ENCODE data around the gene LRIT3.

LRIT3 gene, protein sequence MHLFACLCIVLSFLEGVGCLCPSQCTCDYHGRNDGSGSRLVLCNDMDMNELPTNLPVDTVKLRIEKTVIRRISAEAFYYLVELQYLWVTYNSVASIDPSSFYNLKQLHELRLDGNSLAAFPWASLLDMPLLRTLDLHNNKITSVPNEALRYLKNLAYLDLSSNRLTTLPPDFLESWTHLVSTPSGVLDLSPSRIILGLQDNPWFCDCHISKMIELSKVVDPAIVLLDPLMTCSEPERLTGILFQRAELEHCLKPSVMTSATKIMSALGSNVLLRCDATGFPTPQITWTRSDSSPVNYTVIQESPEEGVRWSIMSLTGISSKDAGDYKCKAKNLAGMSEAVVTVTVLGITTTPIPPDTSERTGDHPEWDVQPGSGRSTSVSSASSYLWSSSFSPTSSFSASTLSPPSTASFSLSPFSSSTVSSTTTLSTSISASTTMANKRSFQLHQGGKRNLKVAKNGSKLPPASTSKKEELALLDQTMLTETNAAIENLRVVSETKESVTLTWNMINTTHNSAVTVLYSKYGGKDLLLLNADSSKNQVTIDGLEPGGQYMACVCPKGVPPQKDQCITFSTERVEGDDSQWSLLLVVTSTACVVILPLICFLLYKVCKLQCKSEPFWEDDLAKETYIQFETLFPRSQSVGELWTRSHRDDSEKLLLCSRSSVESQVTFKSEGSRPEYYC

DNA sequence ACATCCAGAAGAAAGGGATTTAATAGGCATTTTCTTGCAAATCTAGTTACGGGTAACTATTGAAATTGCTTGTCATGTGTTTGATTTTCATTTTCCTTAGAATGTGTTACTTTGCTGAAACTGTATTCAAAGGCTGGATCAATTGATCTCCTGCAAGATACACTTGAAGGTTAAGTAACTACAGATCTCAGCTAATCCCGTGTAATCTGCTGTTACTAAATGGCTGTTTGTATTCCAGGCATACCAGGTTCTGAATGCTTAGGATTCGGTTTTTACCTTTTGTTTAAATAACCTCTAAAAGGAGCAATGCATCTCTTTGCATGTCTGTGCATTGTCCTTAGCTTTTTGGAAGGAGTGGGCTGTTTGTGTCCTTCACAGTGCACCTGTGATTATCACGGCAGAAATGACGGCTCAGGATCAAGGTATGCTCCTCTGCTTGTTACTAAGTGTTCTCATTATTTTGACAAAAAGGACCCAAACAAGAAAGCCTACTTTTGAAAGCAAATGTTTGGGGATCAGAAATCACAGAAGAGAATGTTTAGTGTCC, at the start of gene LRIT3:
TSS of gene LRIT3 (plus strand) at position 212 of the 547 bp plus-strand sequence. CDS start at position 307, 95 bp downstream.
- DNase-seq (ENCODE audit: low read depth): no peak

DNA sequence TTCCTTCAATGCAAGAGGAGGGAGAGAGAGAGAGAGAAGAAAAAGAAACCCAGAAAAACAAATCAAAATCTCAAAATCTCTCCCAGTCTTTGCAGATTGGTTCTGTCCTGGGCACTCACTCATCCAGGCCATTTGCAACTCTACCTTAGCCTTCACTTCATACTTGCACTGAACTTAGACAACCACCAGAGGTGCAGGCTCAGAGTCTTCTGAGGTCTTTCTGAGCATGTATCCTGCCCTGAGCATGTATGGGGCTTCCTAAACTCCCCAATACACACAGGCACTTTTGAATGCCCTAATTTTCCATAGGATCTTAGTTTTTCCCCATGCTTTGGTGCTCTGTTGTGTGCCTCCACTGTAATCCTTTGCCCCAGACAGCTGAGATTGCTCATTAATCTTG, 49.0 kb upstream of the LRIT3 start:
- DNase-seq (ENCODE audit: low read depth): no peak

DNA sequence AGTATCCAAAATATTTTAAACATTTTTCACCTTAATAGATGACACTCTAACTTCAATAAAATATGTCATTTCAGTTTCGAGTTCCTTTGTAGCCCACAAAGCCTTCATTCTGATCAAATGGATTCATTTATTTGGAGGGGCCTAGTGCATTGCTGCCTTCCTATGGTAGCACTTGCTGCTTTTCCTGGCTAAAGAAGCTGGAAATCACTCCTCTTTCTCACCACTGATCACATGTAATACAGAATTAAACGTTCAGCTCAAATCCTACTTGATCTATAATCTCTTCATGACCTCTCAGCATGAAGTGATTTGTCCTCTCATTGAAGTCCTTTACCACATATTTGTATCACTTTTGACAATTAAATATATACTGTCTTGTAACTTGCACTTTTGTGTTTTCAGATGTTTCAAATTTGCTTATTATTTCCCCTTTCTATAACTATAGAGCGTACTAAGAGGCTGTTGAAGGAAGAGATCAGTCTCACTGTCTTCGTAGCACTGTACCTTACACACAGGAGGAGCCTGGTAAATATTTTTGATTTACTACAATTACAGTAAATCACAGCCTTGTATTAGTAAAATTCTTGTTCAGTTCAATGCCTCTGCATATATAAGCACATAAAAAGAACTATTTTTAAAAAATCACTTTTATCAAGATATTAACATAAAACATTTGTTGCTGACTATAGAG, 46.7 kb upstream of the LRIT3 start:
- no peak for DNase-seq (ENCODE audit: low read depth)

DNA sequence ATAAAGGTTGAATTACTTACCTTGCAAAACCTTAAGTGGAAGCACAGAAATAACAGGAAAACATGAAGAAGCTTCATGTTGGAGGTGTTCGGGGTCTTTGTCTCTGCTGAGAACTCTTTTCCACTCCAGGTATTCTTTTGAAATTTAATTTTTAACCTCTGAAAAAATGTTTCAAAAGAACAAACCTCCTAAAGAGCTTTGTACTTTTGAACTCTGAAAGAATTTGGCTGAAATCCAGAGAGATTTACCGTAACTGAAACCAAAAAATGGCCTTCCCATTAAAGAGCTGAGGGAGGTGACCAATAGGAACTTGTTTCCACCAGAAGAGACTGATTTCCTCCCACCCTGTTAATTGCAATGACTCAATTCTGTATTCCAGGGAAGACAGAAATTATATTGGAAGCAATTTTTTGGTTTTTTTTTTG, 46.0 kb upstream of the LRIT3 start, which contains the start of gene CFI:
TSS of gene CFI (minus strand) at position 105 of the 425 bp plus-strand sequence. CDS start at position 77, 28 bp downstream.
- peak; percentile 23 for DNase-seq (ENCODE audit: low read depth)

DNA sequence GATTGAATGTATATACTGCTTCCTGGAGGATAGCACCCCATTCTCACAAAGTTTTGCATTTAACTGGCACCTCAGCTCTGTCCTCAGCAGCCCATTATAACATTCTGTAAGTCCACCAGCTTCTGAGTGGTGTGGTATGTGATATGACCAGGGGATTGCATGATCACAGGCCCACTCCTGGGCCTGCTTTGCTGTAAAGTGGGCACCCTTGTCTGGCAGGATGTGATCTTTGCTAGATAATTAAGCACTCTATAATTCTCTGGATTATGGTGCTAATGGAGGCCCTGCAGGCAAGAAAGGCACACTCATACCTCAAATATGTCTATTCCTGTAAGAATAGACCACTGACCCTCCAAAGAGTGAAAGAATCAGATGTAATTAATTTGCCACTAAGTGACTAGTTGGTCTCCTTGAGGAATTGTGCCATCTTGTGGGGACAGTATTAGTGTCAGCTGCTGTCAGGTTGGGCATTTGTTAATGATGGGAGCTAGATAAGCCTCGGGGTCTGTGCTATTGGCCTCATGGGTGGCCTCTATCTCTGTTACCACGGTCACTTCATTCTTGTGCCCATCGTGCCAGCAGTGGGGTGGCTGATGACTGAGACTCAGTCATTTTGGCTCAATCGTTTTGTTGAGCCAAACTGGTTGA, 43.9 kb upstream of the LRIT3 start:
- DNase-seq (ENCODE audit: low read depth): peak; percentile 56

DNA sequence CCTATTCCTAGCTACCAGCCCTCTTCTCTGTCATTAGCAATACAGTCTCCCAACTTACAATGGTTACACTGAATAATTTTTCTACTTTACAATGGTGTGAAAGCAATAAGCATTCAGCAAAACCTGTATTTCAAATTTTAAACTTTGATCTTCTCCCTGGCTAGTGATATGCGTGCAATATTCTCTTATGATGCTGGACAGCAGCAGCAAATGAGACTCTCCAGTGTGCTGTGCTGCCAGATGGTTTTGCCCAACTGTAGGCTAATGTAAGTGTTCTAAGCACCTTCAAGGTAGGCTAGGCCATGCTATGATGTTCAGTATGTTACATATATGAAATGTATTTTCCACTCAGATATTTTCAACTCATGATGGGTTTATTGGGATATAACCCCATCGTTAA, 38.3 kb upstream of the LRIT3 start:
- no peak for DNase-seq (ENCODE audit: low read depth)

DNA sequence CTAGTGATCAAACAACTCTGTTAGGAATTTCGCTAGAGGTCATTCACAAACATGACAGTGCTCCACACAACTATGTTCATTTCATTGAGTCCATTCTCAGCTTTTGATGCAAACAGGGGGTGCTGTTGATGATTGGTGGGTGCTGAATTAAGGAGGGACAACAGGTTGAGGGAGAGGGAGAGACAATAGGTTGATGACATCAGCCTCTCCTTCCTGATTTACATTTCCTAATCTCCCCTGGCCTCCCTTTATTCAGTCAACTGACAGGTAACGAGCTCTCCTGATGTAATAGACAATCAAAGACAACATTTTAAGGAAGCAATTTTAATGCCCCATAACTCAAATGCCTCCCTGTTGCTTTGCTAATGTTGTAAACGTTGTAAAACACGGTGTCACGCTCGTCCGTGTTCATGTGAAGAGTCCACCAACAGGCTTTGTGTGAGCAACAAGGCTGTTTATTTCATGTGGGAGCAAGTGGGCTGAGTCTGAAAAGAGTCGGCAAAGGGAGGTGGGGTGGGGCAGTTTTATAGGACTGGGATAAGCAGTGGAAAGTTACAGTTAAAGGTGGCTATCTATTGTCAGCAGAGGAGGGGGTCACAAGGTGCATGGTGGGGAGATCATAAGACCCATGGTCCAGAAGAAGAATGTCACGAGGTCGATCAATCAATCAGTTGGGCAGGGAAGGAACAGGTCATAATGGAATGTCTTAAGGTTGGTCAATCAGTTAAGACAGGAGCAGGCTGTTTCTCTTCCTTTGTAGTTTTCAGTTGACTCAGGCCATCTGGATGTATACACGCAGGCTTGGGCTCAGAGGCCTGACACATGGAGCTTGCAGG, 37.1 kb upstream of the LRIT3 start:
- no peak for DNase-seq (ENCODE audit: low read depth)

DNA sequence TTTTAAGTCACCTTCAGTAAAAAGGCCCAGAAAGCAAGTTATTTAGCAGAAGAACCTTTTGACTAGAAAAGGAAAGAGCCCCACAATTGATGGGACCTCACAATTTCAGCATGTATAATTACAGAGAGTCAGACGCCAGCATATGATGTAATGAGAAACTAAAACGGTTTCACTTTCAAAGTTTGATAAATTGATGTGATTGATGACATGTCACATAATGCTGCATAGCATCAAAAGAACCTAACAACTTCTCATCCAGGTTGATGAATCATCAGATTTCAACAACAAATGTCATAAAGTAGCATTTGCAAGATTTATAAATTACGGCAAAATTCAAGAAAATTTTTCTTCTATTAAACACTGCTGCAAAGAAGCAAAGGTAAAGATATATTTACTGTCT, 36.2 kb upstream of the LRIT3 start:
- DNase-seq (ENCODE audit: low read depth): no peak

DNA sequence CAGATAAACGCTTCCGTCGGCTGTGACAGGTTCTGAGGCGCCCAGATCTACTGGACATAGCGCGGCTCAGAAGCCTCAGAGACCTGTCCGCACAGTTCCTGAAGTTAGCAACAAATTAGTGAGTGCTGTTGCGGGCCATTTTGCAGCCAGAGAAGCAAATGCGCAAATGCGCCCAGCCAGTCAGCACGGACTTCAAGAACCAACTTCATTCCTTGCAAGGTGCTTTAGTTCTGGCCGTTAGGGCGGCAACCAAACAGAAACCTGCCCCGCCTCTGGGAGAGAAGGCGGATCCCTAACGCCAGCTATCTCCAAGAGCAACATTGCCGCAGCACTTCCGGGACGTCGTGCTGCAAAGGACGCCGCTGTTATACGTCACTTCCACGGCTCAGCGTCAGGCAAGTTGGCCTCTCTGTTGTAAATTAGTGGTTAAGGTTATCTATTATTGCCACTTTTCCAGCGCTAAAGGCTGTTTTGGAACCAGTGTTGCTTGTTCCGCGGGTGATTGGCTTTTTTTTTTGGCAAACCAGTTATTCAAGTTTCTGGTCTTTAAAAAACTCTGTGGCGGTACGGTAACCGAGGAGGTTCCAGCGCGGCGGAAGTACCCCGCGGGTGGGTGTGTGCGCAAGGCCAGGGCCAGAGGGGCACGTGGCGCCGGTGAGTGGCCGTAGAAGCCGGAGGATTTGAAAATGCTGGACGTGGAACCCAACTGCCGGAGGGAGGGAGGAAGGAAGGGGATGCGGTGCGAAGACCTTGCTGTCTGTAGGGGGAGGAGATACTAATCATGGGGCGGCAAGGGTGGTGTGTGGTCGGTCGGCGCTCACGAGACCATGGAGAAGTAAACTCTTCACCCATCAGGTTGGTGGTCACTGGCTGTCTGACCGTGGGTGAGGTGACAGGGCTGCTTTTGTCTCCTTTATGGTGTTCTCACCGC, 32.5 kb upstream of the LRIT3 start, which contains the start of gene GAR1:
TSS of gene GAR1 (plus strand) at position 612 of the 931 bp plus-strand sequence. CDS start 403 bp downstream, outside the sequence.
- peak; percentile 92 for DNase-seq (ENCODE audit: low read depth)

DNA sequence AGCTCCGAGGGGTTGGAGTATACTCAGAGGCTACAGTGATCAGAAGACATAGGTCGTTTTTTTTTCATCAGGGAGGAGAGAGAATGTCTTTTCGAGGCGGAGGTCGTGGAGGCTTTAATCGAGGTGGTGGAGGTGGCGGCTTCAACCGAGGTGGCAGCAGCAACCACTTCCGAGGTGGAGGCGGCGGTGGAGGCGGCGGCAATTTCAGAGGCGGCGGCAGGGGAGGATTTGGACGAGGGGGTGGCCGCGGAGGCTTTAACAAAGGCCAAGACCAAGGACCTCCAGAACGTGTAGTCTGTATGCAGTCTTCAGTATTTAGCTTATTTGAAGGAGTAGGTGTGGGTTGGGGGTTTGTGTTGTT, 31.8 kb upstream of the LRIT3 start:
- DNase-seq (ENCODE audit: low read depth): peak; percentile 22

DNA sequence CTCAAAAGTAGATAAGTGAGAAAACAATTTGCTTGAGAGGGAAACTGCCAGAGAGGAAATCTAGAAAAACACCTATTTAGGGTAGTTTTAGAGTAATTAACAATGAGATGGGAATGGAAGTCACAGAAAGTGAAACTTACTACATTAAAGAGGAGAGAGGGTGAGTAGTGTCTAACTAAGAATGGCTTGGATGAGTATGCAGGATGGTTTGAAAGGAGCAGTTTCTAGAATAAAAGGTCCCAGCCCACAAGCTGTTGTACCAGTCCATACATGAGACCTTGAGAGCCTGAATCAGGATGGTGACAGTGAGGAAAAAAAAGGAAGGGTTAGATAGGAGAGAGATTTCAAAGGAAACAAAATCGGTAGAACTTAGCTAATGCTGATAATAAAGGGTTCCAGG, 31.0 kb upstream of the LRIT3 start:
- no peak for DNase-seq (ENCODE audit: low read depth)

DNA sequence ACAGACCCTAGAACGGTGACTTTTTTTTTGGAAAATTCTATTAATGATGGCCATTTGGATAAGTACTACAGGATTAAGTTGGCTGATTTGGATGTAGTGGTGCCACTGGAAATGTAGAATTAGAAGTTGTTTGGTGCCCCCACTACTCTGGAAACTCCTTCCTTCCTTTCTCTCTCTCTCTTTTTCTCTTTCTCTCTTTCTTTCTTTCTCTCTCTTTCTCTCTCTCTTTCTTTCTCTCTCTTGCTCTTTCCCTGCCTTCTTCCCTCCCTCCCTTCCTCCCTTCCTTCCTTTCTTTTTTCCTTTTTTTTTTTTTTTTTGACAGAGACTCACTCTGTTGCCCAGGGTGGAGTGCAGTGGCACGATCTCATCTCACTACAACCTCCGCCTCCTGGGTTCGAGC, 29.6 kb upstream of the LRIT3 start:
- no peak for DNase-seq (ENCODE audit: low read depth)

DNA sequence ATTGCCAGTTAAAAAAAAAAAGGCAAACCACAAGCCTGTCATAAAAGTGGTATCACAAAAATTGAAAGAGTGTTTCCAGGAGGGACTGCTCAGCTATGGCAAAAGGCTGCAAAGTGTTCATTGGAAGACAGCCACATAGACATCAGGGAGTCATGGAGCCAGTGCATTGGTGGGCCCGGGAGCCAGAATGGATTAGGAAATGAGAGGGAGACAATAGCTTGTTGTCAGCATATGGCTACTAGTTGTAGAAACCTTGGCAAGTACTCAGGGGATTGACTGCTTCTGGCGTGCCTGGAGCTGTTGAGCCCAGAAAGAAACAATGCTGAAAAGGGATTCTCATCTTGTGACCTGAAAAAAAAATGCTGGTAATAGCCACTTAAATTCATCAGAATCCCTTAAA, 27.3 kb upstream of the LRIT3 start:
- no peak for DNase-seq (ENCODE audit: low read depth)

DNA sequence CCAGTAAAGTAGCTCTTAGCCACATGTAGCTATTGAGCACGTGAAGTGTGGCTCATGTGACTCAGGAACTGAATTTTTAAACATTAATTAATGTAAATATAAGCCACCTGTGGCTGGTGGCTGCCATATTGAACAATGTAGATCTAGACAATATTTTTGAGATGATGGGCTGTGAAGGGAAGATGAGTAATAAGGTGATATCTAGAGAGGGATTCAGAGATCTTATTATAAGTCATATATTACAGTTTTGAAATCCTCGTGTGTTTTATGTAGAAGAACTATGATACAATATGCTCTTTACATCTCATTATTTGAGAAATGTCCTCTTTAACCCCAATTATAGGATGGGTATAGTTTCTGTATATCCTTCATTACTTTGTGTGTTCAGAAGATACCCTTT, 26.7 kb upstream of the LRIT3 start:
- DNase-seq (ENCODE audit: low read depth): no peak

DNA sequence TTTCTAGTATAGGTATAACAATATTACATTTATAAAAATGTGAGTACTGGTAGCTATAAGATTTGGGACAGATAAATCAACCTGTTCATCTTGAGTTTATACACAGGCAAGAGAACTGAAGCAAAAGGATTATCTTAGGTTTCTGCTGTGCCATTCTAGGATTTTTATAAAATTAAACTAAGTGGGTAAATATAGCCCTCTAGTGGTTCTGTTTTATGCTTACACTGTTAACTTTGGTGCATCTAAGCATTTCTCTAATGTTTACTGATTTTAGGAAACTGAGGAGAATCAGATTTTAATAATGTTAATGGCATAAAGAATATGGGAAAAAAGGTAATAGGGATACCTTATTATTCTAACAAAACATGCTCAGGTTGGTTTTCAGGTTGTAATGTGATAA, 21.2 kb upstream of the LRIT3 start:
- peak; percentile 51 for DNase-seq (ENCODE audit: low read depth)

DNA sequence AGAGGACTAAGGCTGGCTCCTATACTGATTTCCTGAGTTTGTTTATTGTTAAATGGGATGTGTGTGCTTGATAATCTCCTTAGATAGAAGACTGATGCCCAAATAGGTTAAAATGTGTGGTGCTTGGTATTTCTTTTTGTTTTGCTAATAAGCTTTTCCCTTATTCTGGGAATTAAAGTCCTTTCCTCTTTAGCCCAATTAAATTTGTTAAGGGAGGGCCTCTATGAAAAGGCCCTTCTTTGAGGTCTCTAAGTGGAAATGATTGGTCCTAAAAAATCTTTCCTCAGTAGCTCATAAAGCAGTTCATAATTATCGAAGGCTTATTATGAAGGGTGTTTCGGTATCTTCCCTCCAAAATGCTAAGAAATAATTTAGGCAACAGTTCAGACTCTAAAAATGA, 20.2 kb upstream of the LRIT3 start, which contains the start of gene RRH:
TSS of gene RRH (plus strand) at position 301 of the 400 bp plus-strand sequence. CDS start at position 357, 56 bp downstream.
- no peak for DNase-seq (ENCODE audit: low read depth)

DNA sequence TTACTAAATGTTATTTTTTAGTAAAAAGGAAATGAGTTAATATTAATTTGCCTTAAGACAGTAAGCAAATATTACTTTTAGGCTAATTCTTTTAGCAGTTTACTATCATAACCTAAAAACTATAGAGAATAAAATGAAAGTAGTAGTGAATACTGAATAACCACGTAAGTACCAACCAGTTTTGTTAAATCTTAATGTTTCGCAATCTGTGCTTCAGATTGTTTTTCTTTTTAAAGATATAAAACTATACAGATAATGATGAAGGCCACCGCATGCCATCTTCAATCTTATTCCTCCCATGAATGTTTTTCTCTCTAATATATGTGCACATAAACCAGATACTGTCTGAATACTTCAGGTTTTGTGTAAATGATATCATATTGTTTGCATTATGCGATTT, 14.2 kb upstream of the LRIT3 start:
- DNase-seq (ENCODE audit: low read depth): no peak

DNA sequence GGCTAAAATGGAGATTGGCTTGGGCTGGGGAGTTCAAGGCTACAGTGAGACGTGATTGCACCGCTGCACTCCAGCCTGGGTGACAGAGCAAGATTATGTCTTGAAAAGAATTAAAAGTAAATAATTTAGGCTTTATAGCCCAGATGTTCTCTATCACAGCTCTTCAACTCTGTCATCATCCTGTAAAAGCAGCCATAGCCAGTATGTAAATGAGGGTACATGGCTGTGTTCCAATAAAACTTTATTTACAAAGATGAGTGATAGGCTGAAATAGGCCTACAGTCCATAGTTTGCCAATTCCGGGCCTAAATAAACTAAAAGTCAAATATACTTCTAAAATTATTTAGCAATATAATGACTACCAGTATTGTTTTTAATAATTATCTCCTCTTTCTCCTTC, 10.9 kb upstream of the LRIT3 start:
- DNase-seq (ENCODE audit: low read depth): no peak

DNA sequence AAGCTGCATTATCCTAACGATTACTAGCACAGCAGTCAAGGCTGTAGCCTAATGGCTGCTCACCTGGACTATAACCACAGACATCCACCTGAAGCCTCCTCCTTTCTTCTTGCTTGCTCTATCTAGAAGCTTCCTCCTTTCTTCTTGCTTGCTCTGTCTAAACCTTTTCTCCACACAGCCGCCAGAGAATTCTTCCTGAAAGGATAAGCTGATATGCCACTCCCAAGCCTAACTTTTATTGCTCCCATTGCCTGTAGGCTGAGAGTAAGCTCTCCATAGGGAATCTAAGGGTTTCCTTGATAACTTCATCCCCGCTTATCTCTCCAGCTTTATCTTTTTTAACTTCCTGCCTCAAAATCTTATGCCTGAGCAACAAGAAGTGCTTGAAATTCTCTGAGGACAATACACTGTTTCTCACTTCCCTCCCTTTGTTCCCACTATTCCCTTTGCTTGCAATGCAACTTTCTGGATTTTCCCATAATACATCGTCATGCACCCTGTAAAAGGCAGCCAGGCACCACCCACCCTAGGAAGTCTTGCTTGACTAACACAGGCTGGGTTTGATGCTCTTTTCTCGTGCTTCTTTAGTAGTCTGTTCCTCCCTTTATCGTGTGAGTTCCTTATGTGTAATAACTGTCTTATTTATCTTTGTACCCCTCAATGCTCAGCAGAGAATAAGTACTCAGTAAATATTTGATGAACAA, 1.4 kb upstream of the LRIT3 start:
- no peak for DNase-seq (ENCODE audit: low read depth)

Measured in ELR (cell line).